Spleen (tissue), 7 donors: ENCODE data around the gene JADE2.

Experiments
- POLR2AphosphoS5 ChIP-seq, 3 donors: sonication (generic); formaldehyde crosslinking; IDR thresholded peaks; one replicate each; pipeline ENCODE4 v1.5.1; 2017; ENCODE audit warnings: antibody characterized with exemption in 3 of 3
- TF ChIP-seq, protein P1 (sequence below), 11 experiments: fragments of 200-600 bp in 7 of 11; fragments of 450-650 bp in 4 of 11; sonication (generic) in 4 of 11; IDR thresholded peaks in 8 of 11; conservative IDR thresholded peaks in 3 of 11; 1 replicate in 7 of 11; 2 replicates in 4 of 11; pipeline versions ENCODE4 v1.4.0 to v1.8.0; 2016 to 2021; ENCODE audit warnings: antibody characterized with exemption in 11 of 11, inconsistent platforms in 4 of 11, mild to moderate bottlenecking in 1 of 11
- donor health status: DM: no; HTN: no; CAD: no; lungs with moderate emphysema.
- donor health status: DM: no; HTN: no; CAD: no.
- donor health status: DM: no; HTN: no; CAD: no.

DNA sequence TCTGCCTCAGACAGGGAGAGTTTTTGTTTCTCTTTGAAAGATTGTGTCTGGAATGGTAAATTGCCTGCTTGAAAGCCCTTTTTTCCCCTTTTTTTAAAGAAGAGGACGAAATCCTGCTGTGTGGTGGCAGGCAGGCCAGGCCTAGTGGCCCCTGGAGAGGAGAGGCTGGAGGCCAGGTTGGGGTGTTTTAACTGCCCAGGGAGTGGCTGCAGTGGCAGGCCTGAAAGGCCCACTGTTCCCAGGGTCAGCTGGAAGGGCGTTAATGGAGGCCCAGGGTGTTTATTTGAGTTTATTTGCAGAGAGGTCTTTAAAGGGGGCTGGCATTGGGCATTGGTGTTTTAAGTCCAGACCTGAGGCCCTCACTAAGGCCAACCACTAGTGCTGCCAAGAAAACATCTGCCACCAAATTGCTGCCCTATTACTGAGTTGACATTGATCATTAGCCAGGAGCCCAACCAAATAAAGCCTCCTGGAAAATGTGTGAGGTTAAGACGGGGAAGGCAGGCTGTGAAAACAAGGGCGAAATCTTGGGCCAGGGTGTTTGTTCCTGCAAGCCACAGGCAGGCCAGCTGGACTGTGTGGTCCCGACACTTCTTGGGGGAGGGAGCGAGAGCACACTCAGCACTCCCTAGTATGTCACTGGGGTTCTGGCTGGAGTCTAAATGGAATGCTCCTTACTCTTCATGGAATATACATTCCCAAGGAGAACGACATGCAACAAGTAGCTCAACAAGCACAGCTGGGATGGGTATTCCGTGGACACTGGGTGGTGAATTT, 5.0 kb downstream of the JADE2 start:
- TF ChIP-seq, protein P1, sequence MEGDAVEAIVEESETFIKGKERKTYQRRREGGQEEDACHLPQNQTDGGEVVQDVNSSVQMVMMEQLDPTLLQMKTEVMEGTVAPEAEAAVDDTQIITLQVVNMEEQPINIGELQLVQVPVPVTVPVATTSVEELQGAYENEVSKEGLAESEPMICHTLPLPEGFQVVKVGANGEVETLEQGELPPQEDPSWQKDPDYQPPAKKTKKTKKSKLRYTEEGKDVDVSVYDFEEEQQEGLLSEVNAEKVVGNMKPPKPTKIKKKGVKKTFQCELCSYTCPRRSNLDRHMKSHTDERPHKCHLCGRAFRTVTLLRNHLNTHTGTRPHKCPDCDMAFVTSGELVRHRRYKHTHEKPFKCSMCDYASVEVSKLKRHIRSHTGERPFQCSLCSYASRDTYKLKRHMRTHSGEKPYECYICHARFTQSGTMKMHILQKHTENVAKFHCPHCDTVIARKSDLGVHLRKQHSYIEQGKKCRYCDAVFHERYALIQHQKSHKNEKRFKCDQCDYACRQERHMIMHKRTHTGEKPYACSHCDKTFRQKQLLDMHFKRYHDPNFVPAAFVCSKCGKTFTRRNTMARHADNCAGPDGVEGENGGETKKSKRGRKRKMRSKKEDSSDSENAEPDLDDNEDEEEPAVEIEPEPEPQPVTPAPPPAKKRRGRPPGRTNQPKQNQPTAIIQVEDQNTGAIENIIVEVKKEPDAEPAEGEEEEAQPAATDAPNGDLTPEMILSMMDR (IDR thresholded peaks at IDR 0.05 in 8 of 11, conservative IDR thresholded peaks at IDR 0.05 in 3 of 11), result no peak
- peak in 2 of 3 donors; percentile 23 to 52 for TF ChIP-seq POLR2AphosphoS5 (IDR thresholded peaks at IDR 0.05)
